Thyroid gland (tissue), 4 donors: ENCODE results near the gene CENPX.
A peak's percentile ranks its signal among the peaks of the same experiment; 100 is the strongest.

Experiments used
- CTCF ChIP-seq, 6 experiments: fragments of 200-600 bp in 3 of 6; fragments of 450-650 bp in 3 of 6; sonication (generic) in 3 of 6; IDR thresholded peaks; one replicate each; pipeline ENCODE4 v1.5.1; 2016 to 2019; ENCODE audit warnings: antibody characterized with exemption in 6 of 6, mild to moderate bottlenecking in 2 of 6, inconsistent platforms in 1 of 6, moderate library complexity in 1 of 6
- POLR2A ChIP-seq, 2 donors: fragments of 450-650 bp; IDR thresholded peaks; one replicate each; pipeline ENCODE4 v1.6.1; 2017; ENCODE audit warnings: antibody characterized with exemption in 2 of 2, mild to moderate bottlenecking in 2 of 2, moderate library complexity in 1 of 2

- TF ChIP-seq CTCF (IDR thresholded peaks at IDR 0.05), result peak; percentile 17 to 75 (median 50)
- peak; percentile 40 to 99 for TF ChIP-seq POLR2A (IDR thresholded peaks at IDR 0.05)
Observed at GRCh38 chr17:82037092-82037888, 14.6 kb upstream of the CENPX start, which contains the start of gene DCXR.
